B cell (primary cell): ENCODE results near the gene MBD3L3. TPM values are rescaled to one million over a fixed set of nuclear protein-coding genes. Genes with fewer than 3 reads are reported as not detected.

Source experiments
- ATAC-seq: fragments of 200-7000 bp; cut with Tn5 transposase; one replicate; pipeline ENCODE4 v1.10.0; 2021; ENCODE audit warnings: low read depth, mild to moderate bottlenecking, moderate number of reproducible peaks, moderate library complexity
- CTCF ChIA-PET: fragments of 350-600 bp; sonication (Branson Sonifier 250); formaldehyde crosslinking; loops from one replicate; lab custom pipeline; 2021; ENCODE audit warnings: antibody characterized with exemption, inconsistent platforms; lab: Charles Lee
- POLR2A ChIA-PET: fragments of 350-600 bp; sonication (Branson Sonifier 250); formaldehyde crosslinking; loops from one replicate; lab custom pipeline; 2021; ENCODE audit warnings: antibody characterized with exemption; lab: Charles Lee
- DNase-seq: peaks from one replicate; pipeline ENCODE4 v3.0.0; 2013
- H2AFZ ChIP-seq: 2 replicates; pipeline ENCODE4 v1.6.1; 2012; ENCODE audit warnings: mild to moderate bottlenecking, low read depth, low read length; ENCODE audit not compliant: insufficient read depth, poor library complexity, severe bottlenecking
- H3K27ac ChIP-seq, 2 donors: 1 replicate in 1 of 2; 2 replicates in 1 of 2; pipeline ENCODE4 v1.5.1; 2012 to 2013; ENCODE audit warnings: low read length in 2 of 2, mild to moderate bottlenecking in 2 of 2, moderate library complexity in 1 of 2
- H3K27me3 ChIP-seq, 4 experiments: fragments of 200-600 bp in 1 of 4; sonication (generic) in 1 of 4; replicated peaks in 1 of 4; 1 replicate in 2 of 4; 2 replicates in 2 of 4; pipeline versions ENCODE4 v1.6.1 to v1.7.0; 2013 to 2016; ENCODE audit warnings: low read length in 3 of 4, mild to moderate bottlenecking in 2 of 4, mixed read lengths in 1 of 4, moderate library complexity in 1 of 4; ENCODE audit not compliant: insufficient read depth in 4 of 4, control insufficient read depth in 3 of 4; ENCODE audit errors: control extremely low read depth in 1 of 4
- H3K36me3 ChIP-seq, 2 experiments: replicated peaks in 1 of 2; 1 replicate in 1 of 2; 2 replicates in 1 of 2; pipeline versions ENCODE4 v1.6.1 to v1.7.1; 2013; ENCODE audit warnings: low read length in 1 of 2; ENCODE audit not compliant: insufficient read depth in 2 of 2, control insufficient read depth in 1 of 2; ENCODE audit errors: control extremely low read depth in 1 of 2, extremely low read depth in 1 of 2
- H3K4me1 ChIP-seq, 2 donors: fragments of 200-600 bp in 1 of 2; sonication (generic) in 1 of 2; 1 replicate in 1 of 2; 2 replicates in 1 of 2; pipeline versions ENCODE4 v1.5.1 to v1.6.1; 2013 to 2017; ENCODE audit warnings: low read length in 2 of 2; ENCODE audit not compliant: control insufficient read depth in 2 of 2, insufficient read depth in 2 of 2
- H3K4me2 ChIP-seq: replicated peaks from 2 replicates; pipeline ENCODE3; 2012; ENCODE audit warnings: mild to moderate bottlenecking, low read depth, low read length; ENCODE audit not compliant: poor library complexity, severe bottlenecking
- H3K4me3 ChIP-seq, 5 experiments: fragments of 200-600 bp in 1 of 5; sonication (generic) in 1 of 5; 1 replicate in 3 of 5; 2 replicates in 2 of 5; pipeline versions ENCODE4 v1.5.1 to v1.7.0; 2011 to 2016; ENCODE audit warnings: low read length in 4 of 5, mild to moderate bottlenecking in 4 of 5, low read depth in 2 of 5, control low read depth in 1 of 5, moderate library complexity in 1 of 5; ENCODE audit not compliant: insufficient read depth in 1 of 5; ENCODE audit errors: control extremely low read depth in 1 of 5, extremely low read depth in 1 of 5
- H3K79me2 ChIP-seq: fragments of 200-600 bp; sonication (generic); one replicate; pipeline ENCODE4 v1.6.0; 2016; ENCODE audit warnings: low read length; ENCODE audit not compliant: control insufficient read depth, insufficient read depth
- H3K9ac ChIP-seq: fragments of 200-600 bp; sonication (generic); 2 replicates; pipeline ENCODE4 v1.6.1; 2017; ENCODE audit warnings: mild to moderate bottlenecking, low read length, moderate library complexity
- H3K9me3 ChIP-seq, 3 donors: one replicate each; pipeline versions ENCODE4 v1.6.1 to v1.7.1; 2013; ENCODE audit warnings: low read length in 2 of 3; ENCODE audit not compliant: control insufficient read depth in 2 of 3, insufficient read depth in 1 of 3; ENCODE audit errors: control extremely low read depth in 1 of 3
- H4K20me1 ChIP-seq: 2 replicates; pipeline ENCODE4 v1.6.0; 2012; ENCODE audit warnings: mild to moderate bottlenecking, low read length; ENCODE audit not compliant: insufficient read depth, control insufficient read depth, poor library complexity, severe bottlenecking
- H3K27ac Mint-ChIP-seq: one replicate; pipeline ENCODE4 v1.8.0; 2021; ENCODE audit warnings: mixed read lengths
- H3K27me3 Mint-ChIP-seq: one replicate; pipeline ENCODE4 v1.8.0; 2021; ENCODE audit warnings: mixed read lengths
- H3K4me1 Mint-ChIP-seq: one replicate; pipeline ENCODE4 v1.8.0; 2021; ENCODE audit warnings: mixed read lengths
- H3K4me3 Mint-ChIP-seq: one replicate; pipeline ENCODE4 v1.8.0; 2021; ENCODE audit warnings: mixed read lengths
- H3K9me3 Mint-ChIP-seq: one replicate; pipeline ENCODE4 v1.8.0; 2022; ENCODE audit warnings: mixed read lengths; ENCODE audit not compliant: insufficient read depth
- CTCF ChIP-seq: fragments of 200-600 bp; IDR thresholded peaks from one replicate; pipeline ENCODE4 v1.8.0; 2022; ENCODE audit warnings: antibody characterized with exemption, mild to moderate bottlenecking
- EZH2 ChIP-seq: IDR thresholded peaks from 2 replicates; pipeline ENCODE4 v1.6.1; 2012; ENCODE audit warnings: borderline replicate concordance, low read depth, mild to moderate bottlenecking, moderate library complexity, low read length; ENCODE audit not compliant: insufficient read depth, poor library complexity, severe bottlenecking
- WGBS: methylation state at CpG from one replicate; pipeline ENCODE4 v1.1.5; 2013; ENCODE audit warnings: missing lambda C conversion rate; ENCODE audit not compliant: insufficient coverage; 5-methylcytosine and 5-hydroxymethylcytosine counted together
- intact Hi-C: fragments of 100-400 bp; cut with micrococcal nuclease; formaldehyde crosslinking; loops from one replicate; pipeline ENCODE4 v1.10.0; 2022
- polyA plus RNA-seq: library from polyadenylated mRNA; depleted of rRNA; stranded (reverse); fragments of >200 nt; gene quantifications from 2 replicates; pipeline ENCODE4 v1.2.3, GENCODE V29; 2012
- total RNA-seq, 2 donors: library from RNA; stranded (reverse); fragments of 120-200 nt in 1 of 2; gene quantifications; 1 replicate in 1 of 2; 2 replicates in 1 of 2; pipeline versions ENCODE4 v1.2.3 to v1.2.4, GENCODE V29; 2013 to 2022

The MBD3L3 gene
- total and polyA plus RNA-seq, 2 donors (not counting 1 experiment from before 2014, with no cell fraction given): not detected

GRCh38 chr19:7018828-7019227, 39.6 kb downstream of the MBD3L3 start:
- no peak overlapping the region for H3K4me2 ChIP-seq
- no peaks in the 10 kb centered on the region for H3K79me2 ChIP-seq
- H3K27ac ChIP-seq: no peak overlapping the region
- H3K27me3 ChIP-seq: no peaks in the 10 kb centered on the region
- DNase-seq (no peak), ATAC-seq (no peak)
- ChIA-PET POLR2A (no interaction called here), CTCF (no interaction called here)
- H2AFZ ChIP-seq: no peak overlapping the region
- H4K20me1 ChIP-seq: no peaks in the 10 kb centered on the region
- no peaks in the 10 kb centered on the region for H3K4me1 ChIP-seq
- no peak overlapping the region for H3K9ac ChIP-seq
- H3K4me1 Mint-ChIP-seq: no peaks in the 10 kb centered on the region
- H3K36me3 ChIP-seq: no peaks in the 10 kb centered on the region
- no peaks in the 10 kb centered on the region for H3K9me3 ChIP-seq
- no CpG with 5 or more reads among the region's 6 CpGs for WGBS
- H3K9me3 Mint-ChIP-seq: no peaks in the 10 kb centered on the region
- TF ChIP-seq EZH2 (no peak), CTCF (no peak)
- no peak overlapping the region for H3K4me3 ChIP-seq
- no peak overlapping the region for H3K4me3 Mint-ChIP-seq
- H3K27me3 Mint-ChIP-seq: peaks cover 13% of the 10 kb centered on the region
- intact Hi-C loops: no loop called here
- H3K27ac Mint-ChIP-seq: no peak overlapping the region

GRCh38 chr19:7013678-7014077, 44.8 kb downstream of the MBD3L3 start:
- no peaks in the 10 kb centered on the region for H3K9me3 ChIP-seq
- CTCF ChIA-PET: no interaction called here
- no peaks in the 10 kb centered on the region for H3K36me3 ChIP-seq
- intact Hi-C loops: no loop called here
- Mint-ChIP-seq H3K4me3 (no peak overlapping the region), H3K27ac (no peak overlapping the region), H3K27me3 (peaks cover 10% of the 10 kb centered on the region), H3K9me3 (no peaks in the 10 kb centered on the region), H3K4me1 (no peaks in the 10 kb centered on the region)
- no peaks in the 10 kb centered on the region for H3K27me3 ChIP-seq
- H3K4me1 ChIP-seq: no peaks in the 10 kb centered on the region
- no peaks in the 10 kb centered on the region for H4K20me1 ChIP-seq
- POLR2A ChIA-PET: no interaction called here
- H3K27ac ChIP-seq: no peak overlapping the region
- no peak overlapping the region for H2AFZ ChIP-seq
- H3K4me3 ChIP-seq: no peak overlapping the region
- DNase-seq (no peak), ATAC-seq (no peak)
- H3K9ac ChIP-seq: no peak overlapping the region
- H3K4me2 ChIP-seq: no peak overlapping the region
- H3K79me2 ChIP-seq: no peaks in the 10 kb centered on the region
- TF ChIP-seq CTCF (no peak), EZH2 (no peak)
- WGBS: 73% methylated on average over 3 of the region's 4 CpGs
